Measurements from ENCODE around the gene VIPR2.

DNA sequence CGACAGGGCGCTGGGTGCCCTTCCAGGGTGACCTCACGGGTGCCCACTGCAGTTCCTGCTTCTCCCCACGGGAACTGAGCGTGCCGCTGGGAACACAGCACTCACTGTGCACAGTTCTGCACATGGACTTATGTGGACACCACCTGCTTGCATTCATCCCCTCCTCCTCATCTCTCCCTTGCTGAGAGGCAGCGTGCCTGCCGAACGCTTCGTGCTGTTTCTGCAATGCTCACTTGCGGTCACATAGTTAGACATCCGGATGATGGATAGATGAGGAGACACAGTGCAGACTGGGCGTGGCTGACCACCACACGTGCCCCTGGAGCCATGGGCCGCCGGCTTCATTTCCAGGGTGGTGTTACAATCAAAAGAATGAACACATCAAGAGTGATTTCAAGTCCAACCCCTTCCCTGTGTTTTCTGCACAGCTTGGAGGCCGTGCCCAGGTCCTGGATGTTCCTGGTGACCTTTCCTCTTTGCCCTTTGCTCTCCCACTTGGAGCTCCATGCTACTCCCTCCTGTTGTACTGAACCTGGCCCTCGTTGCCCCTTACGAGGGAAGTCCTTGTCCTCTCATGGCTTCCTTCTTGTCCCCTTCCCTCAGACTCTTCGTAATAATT is 119.4 kb downstream of the VIPR2 start:
- TF ChIP-seq, protein P1, sequence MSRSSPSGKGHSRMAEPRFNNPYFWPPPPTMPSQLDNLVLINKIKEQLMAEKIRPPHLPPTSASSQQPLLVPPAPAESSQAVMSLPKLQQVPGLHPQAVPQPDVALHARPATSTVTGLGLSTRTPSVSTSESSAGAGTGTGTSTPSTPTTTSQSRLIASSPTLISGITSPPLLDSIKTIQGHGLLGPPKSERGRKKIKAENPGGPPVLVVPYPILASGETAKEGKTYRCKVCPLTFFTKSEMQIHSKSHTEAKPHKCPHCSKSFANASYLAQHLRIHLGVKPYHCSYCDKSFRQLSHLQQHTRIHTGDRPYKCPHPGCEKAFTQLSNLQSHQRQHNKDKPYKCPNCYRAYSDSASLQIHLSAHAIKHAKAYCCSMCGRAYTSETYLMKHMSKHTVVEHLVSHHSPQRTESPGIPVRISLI (CRISPR knock-in tag; IDR thresholded peaks at IDR 0.05; ENCODE audit: borderline replicate concordance): no peak
- TF ChIP-seq REST (IDR thresholded peaks at IDR 0.05; ENCODE audit: borderline replicate concordance in 1 of 2, low read depth in 1 of 2, low read length in 2 of 2) (no peak), POLR2AphosphoS5 (IDR thresholded peaks at IDR 0.05; ENCODE audit: low read depth, low read length) (no peak), ZNF260 (CRISPR knock-in tag; IDR thresholded peaks at IDR 0.05; ENCODE audit: borderline replicate concordance, low read depth) (no peak), FOXC1 (CRISPR knock-in tag; IDR thresholded peaks at IDR 0.05; ENCODE audit: borderline replicate concordance) (no peak), CTCF (CRISPR knock-in tag; IDR thresholded peaks at IDR 0.05) (no peak), ZNF292 (CRISPR knock-in tag; IDR thresholded peaks at IDR 0.05; ENCODE audit: borderline replicate concordance, low read depth) (no peak), POLR2A (IDR thresholded peaks at IDR 0.05; ENCODE audit: insufficient read depth in 1 of 2, low read depth in 2 of 2, low read length in 2 of 2) (no peak)
- TF ChIP-seq, protein P2, sequence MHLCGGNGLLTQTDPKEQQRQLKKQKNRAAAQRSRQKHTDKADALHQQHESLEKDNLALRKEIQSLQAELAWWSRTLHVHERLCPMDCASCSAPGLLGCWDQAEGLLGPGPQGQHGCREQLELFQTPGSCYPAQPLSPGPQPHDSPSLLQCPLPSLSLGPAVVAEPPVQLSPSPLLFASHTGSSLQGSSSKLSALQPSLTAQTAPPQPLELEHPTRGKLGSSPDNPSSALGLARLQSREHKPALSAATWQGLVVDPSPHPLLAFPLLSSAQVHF (CRISPR knock-in tag; IDR thresholded peaks at IDR 0.05): no peak
